Astrocyte (in vitro differentiated cells and primary cell): ENCODE measurements around the gene ZNF584. TPM values are rescaled to one million over a fixed set of nuclear protein-coding genes. Genes with fewer than 3 reads are reported as not detected.

Source experiments
- DNase-seq: peaks from one replicate; pipeline ENCODE4 v3.0.0-alpha.2; 2010; ENCODE audit warnings: low read depth
- FAIRE-seq: peaks from 2 replicates; lab custom pipeline; 2011; peaks lifted over from hg19 to GRCh38; lab: Jason Lieb, UNC
- H2AFZ ChIP-seq: 2 replicates; pipeline ENCODE4 v1.6.0; 2012; ENCODE audit warnings: low read depth, low read length, inconsistent platforms
- H3K27ac ChIP-seq: 2 replicates; pipeline ENCODE4 v1.5.1; 2011; ENCODE audit warnings: low read depth, low read length, inconsistent platforms
- H3K27me3 ChIP-seq: 2 replicates; pipeline ENCODE4 v1.6.0; 2011; ENCODE audit warnings: low read length, inconsistent platforms; ENCODE audit not compliant: insufficient read depth
- H3K36me3 ChIP-seq: 2 replicates; pipeline ENCODE4 v1.5.1; 2011; ENCODE audit warnings: low read length, inconsistent platforms; ENCODE audit not compliant: insufficient read depth
- H3K4me1 ChIP-seq: 2 replicates; pipeline ENCODE4 v1.5.1; 2011; ENCODE audit warnings: low read length, inconsistent platforms; ENCODE audit not compliant: insufficient read depth
- H3K4me2 ChIP-seq: 2 replicates; pipeline ENCODE4 v1.6.0; 2012; ENCODE audit warnings: low read length, inconsistent platforms
- H3K4me3 ChIP-seq: 2 replicates; pipeline ENCODE4 v1.5.1; 2011; ENCODE audit warnings: low read depth, mild to moderate bottlenecking, low read length, inconsistent platforms; ENCODE audit not compliant: insufficient read depth
- H3K79me2 ChIP-seq: 2 replicates; pipeline ENCODE4 v1.6.0; 2012; ENCODE audit warnings: mild to moderate bottlenecking, low read length, inconsistent platforms; ENCODE audit not compliant: insufficient read depth
- H3K9ac ChIP-seq: 2 replicates; pipeline ENCODE4 v1.6.0; 2012; ENCODE audit warnings: mild to moderate bottlenecking, low read length, inconsistent platforms
- H3K9me3 ChIP-seq: 2 replicates; pipeline ENCODE4 v1.5.1; 2012; ENCODE audit warnings: low read depth, mild to moderate bottlenecking, low read length, inconsistent platforms; ENCODE audit not compliant: insufficient read depth
- H4K20me1 ChIP-seq: 2 replicates; pipeline ENCODE4 v1.6.0; 2012; ENCODE audit warnings: low read length, inconsistent platforms; ENCODE audit not compliant: insufficient read depth
- H3K27ac Mint-ChIP-seq: one replicate; pipeline ENCODE4 v1.8.0; 2021; ENCODE audit warnings: mild to moderate bottlenecking, mixed read lengths; ENCODE audit not compliant: unreplicated experiment
- H3K27me3 Mint-ChIP-seq: one replicate; pipeline ENCODE4 v1.8.0; 2021; ENCODE audit warnings: low read depth, mixed read lengths; ENCODE audit not compliant: unreplicated experiment
- H3K36me3 Mint-ChIP-seq: one replicate; pipeline ENCODE4 v1.8.0; 2021; ENCODE audit warnings: low read depth, mixed read lengths; ENCODE audit not compliant: unreplicated experiment
- H3K4me1 Mint-ChIP-seq: one replicate; pipeline ENCODE4 v1.8.0; 2021; ENCODE audit warnings: low read depth, mixed read lengths; ENCODE audit not compliant: unreplicated experiment
- H3K4me3 Mint-ChIP-seq: one replicate; pipeline ENCODE4 v1.8.0; 2021; ENCODE audit warnings: mild to moderate bottlenecking, moderate library complexity, mixed read lengths; ENCODE audit not compliant: unreplicated experiment
- H3K9me3 Mint-ChIP-seq: one replicate; pipeline ENCODE4 v1.8.0; 2021; ENCODE audit warnings: mild to moderate bottlenecking, mixed read lengths; ENCODE audit not compliant: unreplicated experiment
- EZH2 ChIP-seq: IDR thresholded peaks from 2 replicates; pipeline ENCODE4 v1.6.1; 2012; ENCODE audit warnings: mild to moderate bottlenecking, low read length, inconsistent platforms; ENCODE audit not compliant: insufficient read depth
- total RNA-seq: library from RNA; stranded (reverse); gene quantifications from 2 replicates; pipeline ENCODE4 v1.2.1, GENCODE V29; 2021
- TF ChIP-seq, protein P1 (sequence below): IDR thresholded peaks from 2 replicates; pipeline ENCODE4 v1.5.1; 2011; ENCODE audit warnings: low read depth, mild to moderate bottlenecking, inconsistent platforms, low read length, moderate library complexity; ENCODE audit not compliant: insufficient read depth

ZNF584 gene
- total RNA-seq, 1 donor from 2014 or later = 12.7 TPM

- no peak for TF ChIP-seq EZH2
- TF ChIP-seq, protein P1, sequence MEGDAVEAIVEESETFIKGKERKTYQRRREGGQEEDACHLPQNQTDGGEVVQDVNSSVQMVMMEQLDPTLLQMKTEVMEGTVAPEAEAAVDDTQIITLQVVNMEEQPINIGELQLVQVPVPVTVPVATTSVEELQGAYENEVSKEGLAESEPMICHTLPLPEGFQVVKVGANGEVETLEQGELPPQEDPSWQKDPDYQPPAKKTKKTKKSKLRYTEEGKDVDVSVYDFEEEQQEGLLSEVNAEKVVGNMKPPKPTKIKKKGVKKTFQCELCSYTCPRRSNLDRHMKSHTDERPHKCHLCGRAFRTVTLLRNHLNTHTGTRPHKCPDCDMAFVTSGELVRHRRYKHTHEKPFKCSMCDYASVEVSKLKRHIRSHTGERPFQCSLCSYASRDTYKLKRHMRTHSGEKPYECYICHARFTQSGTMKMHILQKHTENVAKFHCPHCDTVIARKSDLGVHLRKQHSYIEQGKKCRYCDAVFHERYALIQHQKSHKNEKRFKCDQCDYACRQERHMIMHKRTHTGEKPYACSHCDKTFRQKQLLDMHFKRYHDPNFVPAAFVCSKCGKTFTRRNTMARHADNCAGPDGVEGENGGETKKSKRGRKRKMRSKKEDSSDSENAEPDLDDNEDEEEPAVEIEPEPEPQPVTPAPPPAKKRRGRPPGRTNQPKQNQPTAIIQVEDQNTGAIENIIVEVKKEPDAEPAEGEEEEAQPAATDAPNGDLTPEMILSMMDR = no peak
- H3K27ac Mint-ChIP-seq = no peak overlapping the region
- peaks cover 4% of the 10 kb centered on the region for H3K27me3 Mint-ChIP-seq
These were observed 45.3 kb downstream of the ZNF584 start for GRCh38 chr19:58453743-58454142.

GRCh38 chr19:58455306-58455705 is 46.9 kb downstream of the ZNF584 start:
- Mint-ChIP-seq H3K27ac (no peak overlapping the region), H3K4me3 (no peak overlapping the region), H3K9me3 (peaks cover 3% of the 10 kb centered on the region), H3K36me3 (peaks cover 20% of the 10 kb centered on the region), H3K4me1 (peaks cover 2% of the 10 kb centered on the region), H3K27me3 (peaks cover 4% of the 10 kb centered on the region)
- Histone ChIP-seq H3K4me3 (no peak overlapping the region), H2AFZ (no peak overlapping the region), H4K20me1 (no peaks in the 10 kb centered on the region), H3K27me3 (no peaks in the 10 kb centered on the region), H3K9ac (no peak overlapping the region), H3K27ac (no peak overlapping the region), H3K4me2 (no peak overlapping the region), H3K79me2 (no peaks in the 10 kb centered on the region), H3K36me3 (peaks cover 3% of the 10 kb centered on the region), H3K9me3 (no peaks in the 10 kb centered on the region), H3K4me1 (peaks cover 6% of the 10 kb centered on the region)
- no peak for FAIRE-seq
- TF ChIP-seq EZH2 = no peak
- TF ChIP-seq, protein P1 = no peak
- no peak for DNase-seq

More at GRCh38 chr19:58453743-58454142, 45.3 kb downstream of the ZNF584 start:
- peaks cover 3% of the 10 kb centered on the region for H3K36me3 ChIP-seq
- H3K4me3 ChIP-seq = no peak overlapping the region
- H3K9me3 Mint-ChIP-seq = peaks cover 5% of the 10 kb centered on the region
- no peak overlapping the region for H3K4me3 Mint-ChIP-seq
- no peak overlapping the region for H3K27ac ChIP-seq
- no peak overlapping the region for H3K4me2 ChIP-seq
- peaks cover 5% of the 10 kb centered on the region for H3K9me3 ChIP-seq
- no peaks in the 10 kb centered on the region for H4K20me1 ChIP-seq
- peaks cover 20% of the 10 kb centered on the region for H3K36me3 Mint-ChIP-seq
- DNase-seq = no peak
- H3K4me1 Mint-ChIP-seq = peaks cover 2% of the 10 kb centered on the region
- no peak overlapping the region for H2AFZ ChIP-seq
- peaks cover 6% of the 10 kb centered on the region for H3K4me1 ChIP-seq
- H3K27me3 ChIP-seq = no peaks in the 10 kb centered on the region
- FAIRE-seq = no peak
- no peaks in the 10 kb centered on the region for H3K79me2 ChIP-seq
- H3K9ac ChIP-seq = no peak overlapping the region

DNA sequence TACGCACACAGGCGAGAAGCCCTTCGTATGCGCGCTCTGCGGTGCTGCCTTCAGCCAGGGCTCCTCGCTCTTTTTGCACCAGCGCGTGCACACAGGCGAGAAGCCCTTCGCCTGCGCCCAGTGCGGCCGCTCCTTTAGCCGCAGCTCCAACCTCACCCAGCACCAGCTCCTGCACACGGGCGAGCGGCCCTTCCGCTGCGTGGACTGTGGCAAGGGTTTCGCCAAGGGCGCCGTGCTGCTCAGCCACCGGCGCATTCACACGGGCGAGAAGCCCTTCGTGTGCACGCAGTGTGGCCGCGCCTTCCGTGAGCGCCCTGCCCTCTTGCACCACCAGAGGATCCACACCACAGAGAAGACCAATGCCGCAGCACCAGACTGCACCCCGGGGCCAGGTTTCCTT is 47.7 kb downstream of the ZNF584 start:
- H3K4me1 Mint-ChIP-seq = peaks cover 2% of the 10 kb centered on the region
- H3K27me3 Mint-ChIP-seq = no peaks in the 10 kb centered on the region
- no peaks in the 10 kb centered on the region for H3K79me2 ChIP-seq
- no peaks in the 10 kb centered on the region for H3K9me3 ChIP-seq
- H2AFZ ChIP-seq = no peak overlapping the region
- no peak overlapping the region for H3K4me3 Mint-ChIP-seq
- no peak for TF ChIP-seq EZH2
- TF ChIP-seq, protein P1 = no peak
- H3K27ac Mint-ChIP-seq = no peak overlapping the region
- no peak overlapping the region for H3K9ac ChIP-seq
- DNase-seq = no peak
- H3K27ac ChIP-seq = no peak overlapping the region
- H3K9me3 Mint-ChIP-seq = peaks cover 3% of the 10 kb centered on the region
- peaks cover 3% of the 10 kb centered on the region for H3K36me3 ChIP-seq
- peaks cover 20% of the 10 kb centered on the region for H3K36me3 Mint-ChIP-seq
- H4K20me1 ChIP-seq = no peaks in the 10 kb centered on the region
- H3K4me3 ChIP-seq = no peak overlapping the region
- peaks cover under 1% of the 10 kb centered on the region for H3K4me1 ChIP-seq
- no peak overlapping the region for H3K4me2 ChIP-seq
- H3K27me3 ChIP-seq = no peaks in the 10 kb centered on the region
- no peak for FAIRE-seq
